ENCODE results near the gene ZNF234. TPM values are rescaled to one million over a fixed set of nuclear protein-coding genes. Genes with fewer than 3 reads are reported as not detected.
A peak's percentile ranks its signal among the peaks of the same experiment; 100 is the strongest.
"Not testable (repeated sequence)": the region's sequence is repeated elsewhere in the genome, so short reads cannot be mapped to it uniquely, and the experiment has no call there.

Gene ZNF234
- polyA plus RNA-seq (ENCODE audit: low read depth in 6 of 6): 1 to 10 TPM; 1.1 to 8.2 (median 4.9) TPM

GRCh38 chr19:44141191-44142058, at the start of gene ZNF234:
Gene ZNF234 (plus strand): TSS chr19:44141554. CDS start chr19:44144633, 3,079 bp downstream.
- ATAC-seq (ENCODE audit: low read depth in 2 of 2): peak; percentile 91
- peaks cover 0 to 7% (median 6%) of the 10 kb centered on the region in 3 donors for H3K27me3 Mint-ChIP-seq

GRCh38 chr19:44092108-44092507, 49.2 kb upstream of the ZNF234 start:
- Mint-ChIP-seq H3K4me3 (peak overlapping the region in 1 of 8 donors; percentile 98), H3K9me3 (no peaks in the 10 kb centered on the region), H3K27me3 (no peaks in the 10 kb centered on the region), H3K36me3 (peaks cover 5 to 9% of the 10 kb centered on the region in 2 donors), H3K4me1 (peaks cover 11 to 20% (median 16%) of the 10 kb centered on the region in 3 donors), H3K27ac (no peak overlapping the region)
- ATAC-seq (ENCODE audit: low read depth in 2 of 2): no peak
- no peak for DNase-seq

More at GRCh38 chr19:44141191-44142058, at the start of gene ZNF234:
- peaks cover 18 to 24% (median 19%) of the 10 kb centered on the region in 3 donors for H3K4me1 Mint-ChIP-seq
- peak; percentile 61 for DNase-seq
- peaks cover 6 to 21% of the 10 kb centered on the region in 2 donors for H3K36me3 Mint-ChIP-seq
- H3K9me3 Mint-ChIP-seq: peaks cover 0 to 4% (median 0%) of the 10 kb centered on the region in 7 donors
- H3K27ac Mint-ChIP-seq: peak within 1 kb of the TSS; percentile 62 to 97 (median 94)
- peak within 1 kb of the TSS; percentile 94 to 99 (median 98) for H3K4me3 Mint-ChIP-seq

- ATAC-seq (ENCODE audit: low read depth in 2 of 2): peak; percentile 87
- peak; percentile 77 for DNase-seq
- peaks cover 0 to 3% (median 0%) of the 10 kb centered on the region in 7 donors for H3K9me3 Mint-ChIP-seq
- no peaks in the 10 kb centered on the region for H3K27me3 Mint-ChIP-seq
- peak within 1 kb of the TSS; percentile 97 to 100 (median 99) for H3K4me3 Mint-ChIP-seq
- peak within 1 kb of the TSS; percentile 88 to 96 (median 94) for H3K27ac Mint-ChIP-seq
- peaks cover 16 to 29% (median 18%) of the 10 kb centered on the region in 3 donors for H3K4me1 Mint-ChIP-seq
- H3K36me3 Mint-ChIP-seq: peaks cover 20 to 25% of the 10 kb centered on the region in 2 donors
Observed at GRCh38 chr19:44093931-44094765, 47.2 kb upstream of the ZNF234 start, which contains the start of gene ZNF224. Gene ZNF224 (plus strand): TSS chr19:44094361. CDS start chr19:44097874, 3,513 bp downstream.

DNA sequence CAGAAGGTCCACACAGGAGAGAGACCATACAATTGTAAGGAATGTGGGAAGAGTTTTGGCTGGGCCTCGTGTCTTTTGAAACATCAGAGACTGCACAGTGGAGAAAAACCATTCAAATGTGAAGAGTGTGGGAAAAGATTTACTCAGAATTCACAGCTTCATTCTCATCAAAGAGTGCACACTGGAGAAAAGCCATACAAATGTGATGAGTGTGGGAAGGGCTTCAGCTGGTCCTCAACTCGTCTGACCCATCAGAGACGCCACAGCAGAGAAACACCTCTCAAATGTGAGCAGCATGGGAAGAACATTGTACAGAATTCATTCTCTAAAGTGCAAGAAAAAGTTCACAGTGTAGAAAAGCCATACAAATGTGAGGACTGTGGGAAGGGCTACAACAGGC, 33.6 kb upstream of the ZNF234 start:
- H3K9me3 Mint-ChIP-seq: peaks cover 23 to 74% (median 63%) of the 10 kb centered on the region in 7 donors
- H3K27ac Mint-ChIP-seq: no peak overlapping the region
- H3K4me3 Mint-ChIP-seq: peak overlapping the region in 1 of 8 donors; percentile 12
- H3K27me3 Mint-ChIP-seq: no peaks in the 10 kb centered on the region
- H3K4me1 Mint-ChIP-seq: peaks cover 1 to 9% (median 8%) of the 10 kb centered on the region in 3 donors
- H3K36me3 Mint-ChIP-seq: peaks cover 42 to 43% of the 10 kb centered on the region in 2 donors
- DNase-seq (no peak), ATAC-seq (ENCODE audit: low read depth in 2 of 2) (no peak)

- no peak for DNase-seq
- peaks cover 8 to 25% (median 21%) of the 10 kb centered on the region in 3 donors for H3K4me1 Mint-ChIP-seq
- H3K27me3 Mint-ChIP-seq: no peaks in the 10 kb centered on the region
- no peak for ATAC-seq (ENCODE audit: low read depth in 2 of 2)
- H3K4me3 Mint-ChIP-seq: peak overlapping the region in 1 of 8 donors; percentile 66
- H3K36me3 Mint-ChIP-seq: peaks cover 25 to 30% of the 10 kb centered on the region in 2 donors
- H3K9me3 Mint-ChIP-seq: peaks cover 21 to 63% (median 55%) of the 10 kb centered on the region in 7 donors
- no peak overlapping the region for H3K27ac Mint-ChIP-seq
Observed at GRCh38 chr19:44109458-44109857, 31.9 kb upstream of the ZNF234 start.

- H3K9me3 Mint-ChIP-seq: peaks cover 17 to 46% (median 40%) of the 10 kb centered on the region in 7 donors
- H3K36me3 Mint-ChIP-seq: peaks cover 13 to 14% of the 10 kb centered on the region in 2 donors
- no peaks in the 10 kb centered on the region for H3K27me3 Mint-ChIP-seq
- H3K27ac Mint-ChIP-seq: peak overlapping the region in 1 of 6 donors; percentile 71
- peaks cover 14 to 34% (median 27%) of the 10 kb centered on the region in 3 donors for H3K4me1 Mint-ChIP-seq
- DNase-seq (no peak), ATAC-seq (ENCODE audit: low read depth in 2 of 2) (no peak)
- H3K4me3 Mint-ChIP-seq: peak overlapping the region in 7 of 8 donors; percentile 59 to 100 (median 99)
Observed at GRCh38 chr19:44111910-44112463, 29.4 kb upstream of the ZNF234 start.

- no peak for ATAC-seq (ENCODE audit: low read depth in 2 of 2)
- Mint-ChIP-seq H3K36me3 (peaks cover 5 to 11% of the 10 kb centered on the region in 2 donors), H3K4me3 (peak overlapping the region; percentile 98 to 100 (median 99)), H3K9me3 (peaks cover 10 to 38% (median 33%) of the 10 kb centered on the region in 7 donors), H3K4me1 (peaks cover 14 to 34% (median 27%) of the 10 kb centered on the region in 3 donors), H3K27me3 (no peaks in the 10 kb centered on the region), H3K27ac (peak overlapping the region in 5 of 6 donors; percentile 74 to 97 (median 96))
- no peak for DNase-seq
Observed at GRCh38 chr19:44112802-44113137, 28.6 kb upstream of the ZNF234 start.

- Mint-ChIP-seq H3K36me3 (peaks cover 2 to 9% of the 10 kb centered on the region in 2 donors), H3K9me3 (peaks cover 7 to 33% (median 28%) of the 10 kb centered on the region in 7 donors), H3K27me3 (no peaks in the 10 kb centered on the region), H3K4me3 (peak within 1 kb of the TSS; percentile 98 to 100 (median 99)), H3K4me1 (peaks cover 14 to 34% (median 27%) of the 10 kb centered on the region in 3 donors), H3K27ac (peak within 1 kb of the TSS; percentile 74 to 97 (median 94))
- DNase-seq (peak; percentile 84), ATAC-seq (ENCODE audit: low read depth in 2 of 2) (peak; percentile 96 to 97)
Observed at GRCh38 chr19:44113138-44113783, 28.1 kb upstream of the ZNF234 start, which contains the start of gene ZNF225. Gene ZNF225 (plus strand): TSS chr19:44113399. CDS start chr19:44115828, 2,429 bp downstream.

GRCh38 chr19:44113784-44114390, 27.5 kb upstream of the ZNF234 start:
- peak overlapping the region in 5 of 6 donors; percentile 64 to 96 (median 91) for H3K27ac Mint-ChIP-seq
- peaks cover 7 to 29% (median 24%) of the 10 kb centered on the region in 7 donors for H3K9me3 Mint-ChIP-seq
- H3K4me3 Mint-ChIP-seq: peak overlapping the region; percentile 98 to 100 (median 99)
- H3K4me1 Mint-ChIP-seq: peaks cover 14 to 34% (median 27%) of the 10 kb centered on the region in 3 donors
- H3K36me3 Mint-ChIP-seq: peaks cover 8 to 13% of the 10 kb centered on the region in 2 donors
- H3K27me3 Mint-ChIP-seq: no peaks in the 10 kb centered on the region
- DNase-seq: no peak
- ATAC-seq (ENCODE audit: low read depth in 2 of 2): peak; percentile 25 to 28

DNA sequence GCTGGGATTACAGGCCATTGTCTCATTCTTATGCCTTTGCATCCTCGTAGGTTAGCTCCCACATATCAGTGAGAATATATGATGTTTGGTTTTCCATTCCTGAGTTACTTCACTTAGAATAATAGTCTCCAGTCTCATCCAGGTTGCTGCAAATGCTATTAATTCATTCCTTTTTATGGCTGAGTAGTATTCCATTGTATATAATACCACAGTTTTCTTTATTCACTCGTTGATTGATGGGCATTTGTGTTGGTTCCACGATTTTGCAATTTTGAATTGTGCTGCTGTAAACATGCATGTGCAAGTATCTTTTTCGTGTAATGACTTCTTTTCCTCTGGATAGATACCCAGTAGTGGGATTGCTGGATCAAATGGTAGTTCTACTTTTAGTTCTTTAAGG, 20.2 kb upstream of the ZNF234 start:
- H3K4me1 Mint-ChIP-seq: peaks cover 0 to 24% (median 10%) of the 10 kb centered on the region in 3 donors
- not testable (repeated sequence) for H3K27ac Mint-ChIP-seq; H3K4me3 Mint-ChIP-seq; DNase-seq; H3K27me3 Mint-ChIP-seq; ATAC-seq (ENCODE audit: low read depth in 2 of 2)
- H3K9me3 Mint-ChIP-seq: peaks cover 16 to 47% (median 36%) of the 10 kb centered on the region in 7 donors
- peaks cover 78% of the 10 kb centered on the region in 2 donors for H3K36me3 Mint-ChIP-seq

- no peak overlapping the region for H3K27ac Mint-ChIP-seq
- no peak for DNase-seq
- no peak for ATAC-seq (ENCODE audit: low read depth in 2 of 2)
- H3K9me3 Mint-ChIP-seq: peaks cover 5 to 32% (median 10%) of the 10 kb centered on the region in 7 donors
- no peak overlapping the region for H3K4me3 Mint-ChIP-seq
- H3K27me3 Mint-ChIP-seq: peaks cover 0 to 8% (median 7%) of the 10 kb centered on the region in 3 donors
- peaks cover 15 to 24% of the 10 kb centered on the region in 2 donors for H3K36me3 Mint-ChIP-seq
- no peaks in the 10 kb centered on the region for H3K4me1 Mint-ChIP-seq
Observed at GRCh38 chr19:44131955-44132354, 9.4 kb upstream of the ZNF234 start.
